Measurements from ENCODE around the gene PHOX2B. TPM values are rescaled to one million over a fixed set of nuclear protein-coding genes. Genes with fewer than 3 reads are reported as not detected.

The PHOX2B gene
- polyA plus RNA-seq, 1 experiment, result not detected

DNA sequence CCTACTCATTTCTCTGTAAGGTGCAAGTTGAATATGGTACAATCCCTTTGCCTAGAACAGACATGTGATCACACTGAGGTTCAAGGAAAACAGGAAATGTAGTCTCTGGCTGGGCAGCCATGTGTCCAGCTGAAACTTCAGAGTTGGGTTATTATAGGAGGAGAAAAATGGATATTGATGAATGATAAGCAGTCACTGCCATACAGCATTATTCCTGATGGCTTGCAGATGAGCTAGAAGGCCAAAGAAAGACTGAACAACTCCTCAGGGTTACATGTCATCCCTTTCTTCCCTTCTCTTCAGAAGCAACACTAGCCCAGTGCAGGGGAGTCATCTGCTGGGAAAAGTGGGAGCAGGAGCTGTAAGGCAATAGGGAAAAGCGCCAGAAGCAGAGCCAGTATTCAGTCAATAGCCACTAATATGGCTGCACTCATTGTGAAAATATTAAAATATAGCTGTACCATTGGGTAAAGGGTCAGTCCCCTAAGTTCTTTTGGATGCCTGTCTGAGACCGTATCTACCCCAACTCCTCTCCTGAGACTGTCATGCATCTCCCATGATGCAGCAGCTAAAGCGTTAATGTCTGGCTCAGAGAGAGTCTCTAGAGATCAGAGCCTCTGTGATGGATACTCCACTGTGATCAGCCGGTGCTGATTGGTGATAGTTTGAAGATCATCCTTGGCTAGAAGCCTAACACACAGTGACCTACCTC lies 20.5 kb downstream of the PHOX2B start:
- ChIA-PET POLR2A (no interaction called here), CTCF (interaction anchor here (0.9 to 1.6 kb wide), 3 partner anchors 12 to 148 kb away, joined by 3 to 4 read pairs (median 3); no protein-coding TSS in a partner anchor)
- H3K4me3 ChIP-seq (ENCODE audit: low read depth, low read length), result no peak overlapping the region

DNA sequence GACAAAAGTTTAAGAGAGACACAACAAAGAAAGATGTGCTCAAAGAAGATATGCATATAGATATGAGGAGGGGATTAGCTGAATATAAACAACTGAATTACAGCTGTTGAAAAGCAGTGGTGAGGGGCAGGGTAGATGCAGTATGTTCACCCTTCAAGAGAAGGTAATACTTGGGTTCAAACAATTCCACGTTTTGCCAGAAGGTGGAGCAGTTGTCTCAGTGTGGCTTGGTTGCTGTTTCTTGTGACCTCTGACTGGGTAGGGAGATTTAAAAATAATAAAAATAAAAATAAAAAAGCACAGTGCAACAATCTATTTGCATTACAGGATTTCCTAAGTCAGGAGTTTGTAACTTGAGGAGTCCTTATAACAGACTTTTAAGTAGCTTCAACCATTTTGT lies 23.3 kb downstream of the PHOX2B start:
- POLR2A ChIA-PET, result no interaction called here

More for the DNA sequence above, 20.5 kb downstream of the PHOX2B start:
- H3K36me3 ChIP-seq (ENCODE audit: control insufficient read depth, insufficient read depth, low read length), result no peaks in the 10 kb centered on the region
- TF ChIP-seq CTCF (IDR thresholded peaks at IDR 0.05; ENCODE audit: insufficient read depth, low read depth, low read length), result no peak
- DNase-seq (ENCODE audit: low read depth), result no peak
- H3K27me3 ChIP-seq (ENCODE audit: control insufficient read depth, insufficient read depth, low read length), result peaks cover 12% of the 10 kb centered on the region

GRCh38 chr4:41723286-41723685 lies 25.2 kb downstream of the PHOX2B start:
- no peak overlapping the region for H3K4me3 ChIP-seq (ENCODE audit: low read depth, low read length)
- CTCF ChIA-PET, result no interaction called here
- DNase-seq (ENCODE audit: low read depth), result no peak
- no peaks in the 10 kb centered on the region for H3K36me3 ChIP-seq (ENCODE audit: control insufficient read depth, insufficient read depth, low read length)
- peaks cover 5% of the 10 kb centered on the region for H3K27me3 ChIP-seq (ENCODE audit: control insufficient read depth, insufficient read depth, low read length)
- TF ChIP-seq CTCF (IDR thresholded peaks at IDR 0.05; ENCODE audit: insufficient read depth, low read depth, low read length), result no peak
- POLR2A ChIA-PET, result no interaction called here

More for the DNA sequence above, 23.3 kb downstream of the PHOX2B start:
- Histone ChIP-seq H3K4me3 (ENCODE audit: low read depth, low read length) (no peak overlapping the region), H3K27me3 (ENCODE audit: control insufficient read depth, insufficient read depth, low read length) (peaks cover 7% of the 10 kb centered on the region), H3K36me3 (ENCODE audit: control insufficient read depth, insufficient read depth, low read length) (no peaks in the 10 kb centered on the region)
- 0 out of 2 replicates have a peak, but pooled peaks have one; percentile 2 for TF ChIP-seq CTCF (IDR thresholded peaks at IDR 0.05; ENCODE audit: insufficient read depth, low read depth, low read length)
- no peak for DNase-seq (ENCODE audit: low read depth)
- CTCF ChIA-PET, result no interaction called here

GRCh38 chr4:41722181-41722580 lies 26.3 kb downstream of the PHOX2B start:
- POLR2A ChIA-PET, result no interaction called here
- H3K27me3 ChIP-seq (ENCODE audit: control insufficient read depth, insufficient read depth, low read length), result peaks cover 3% of the 10 kb centered on the region
- TF ChIP-seq CTCF (IDR thresholded peaks at IDR 0.05; ENCODE audit: insufficient read depth, low read depth, low read length), result no peak
- no peaks in the 10 kb centered on the region for H3K36me3 ChIP-seq (ENCODE audit: control insufficient read depth, insufficient read depth, low read length)
- no peak overlapping the region for H3K4me3 ChIP-seq (ENCODE audit: low read depth, low read length)
- CTCF ChIA-PET, result no interaction called here
- no peak for DNase-seq (ENCODE audit: low read depth)

GRCh38 chr4:41719417-41719816 lies 29.1 kb downstream of the PHOX2B start:
- H3K27me3 ChIP-seq (ENCODE audit: control insufficient read depth, insufficient read depth, low read length), result no peaks in the 10 kb centered on the region
- DNase-seq (ENCODE audit: low read depth), result no peak
- no peaks in the 10 kb centered on the region for H3K36me3 ChIP-seq (ENCODE audit: control insufficient read depth, insufficient read depth, low read length)
- no peak for TF ChIP-seq CTCF (IDR thresholded peaks at IDR 0.05; ENCODE audit: insufficient read depth, low read depth, low read length)
- ChIA-PET CTCF (interaction anchor here (0.5 kb wide), 1 partner anchor 165 kb away, joined by 3 read pairs; no protein-coding TSS in a partner anchor), POLR2A (no interaction called here)
- H3K4me3 ChIP-seq (ENCODE audit: low read depth, low read length), result no peak overlapping the region

Measured in BJ (cell line).